ENCODE data around the gene IL17C. TPM values are rescaled to one million over a fixed set of nuclear protein-coding genes. Genes with fewer than 3 reads are reported as not detected.

Gene IL17C
- total and polyA plus RNA-seq, 4 donors: not detected

- no peaks in the 10 kb centered on the region for H3K27me3 ChIP-seq (ENCODE audit: control insufficient read depth in 4 of 4, insufficient read depth in 4 of 4, low read length in 3 of 4)
- H3K4me1 ChIP-seq (ENCODE audit: control insufficient read depth in 4 of 4, insufficient read depth in 4 of 4, low read length in 3 of 4): peaks cover 0 to 34% (median 24%) of the 10 kb centered on the region in 4 donors
- no peak for TF ChIP-seq REST (IDR thresholded peaks at IDR 0.05)
- TF ChIP-seq RAD21 (IDR thresholded peaks at IDR 0.05): no peak
- TF ChIP-seq ZBTB33 (IDR thresholded peaks at IDR 0.05): no peak
- no peak for TF ChIP-seq YY1 (IDR thresholded peaks at IDR 0.05)
- TF ChIP-seq GABPA (IDR thresholded peaks at IDR 0.05 in 1 of 2, conservative IDR thresholded peaks at IDR 0.05 in 1 of 2): no peak
- no peak for TF ChIP-seq FOXA1 (IDR thresholded peaks at IDR 0.05)
- no peak for TF ChIP-seq HNF4A (conservative IDR thresholded peaks at IDR 0.05)
- TF ChIP-seq MAX (IDR thresholded peaks at IDR 0.05): no peak
- no peak for TF ChIP-seq HNF4G (IDR thresholded peaks at IDR 0.05)
- TF ChIP-seq CTCF (IDR thresholded peaks at IDR 0.05; ENCODE audit: low read depth, low read length, missing input control): no peak
- TF ChIP-seq RXRA (IDR thresholded peaks at IDR 0.05): no peak
- TF ChIP-seq ATF3 (IDR thresholded peaks at IDR 0.05): no peak
- TF ChIP-seq JUND (IDR thresholded peaks at IDR 0.05): no peak
- TF ChIP-seq FOXA2 (IDR thresholded peaks at IDR 0.05): no peak
- no peak for TF ChIP-seq TAF1 (conservative IDR thresholded peaks at IDR 0.05)
- DNase-seq (ENCODE audit: low spot score): no peak
- WGBS: 87% methylated on average over 3 of the region's 3 CpGs
- H3K9me3 ChIP-seq (ENCODE audit: control insufficient read depth in 4 of 4, low read length in 3 of 4): no peaks in the 10 kb centered on the region
- H3K9ac ChIP-seq (ENCODE audit: low read depth in 1 of 2, low read length in 2 of 2): no peak overlapping the region
- no peak overlapping the region for H3K4me3 ChIP-seq (ENCODE audit: low read depth in 1 of 3, low read length in 3 of 3)
- no peak overlapping the region for H3K27ac ChIP-seq (ENCODE audit: low read depth in 1 of 2, low read length in 2 of 2)
- H3K36me3 ChIP-seq (ENCODE audit: control insufficient read depth in 4 of 4, insufficient read depth in 3 of 4, low read depth in 1 of 4, low read length in 3 of 4): peaks cover 4 to 15% (median 11%) of the 10 kb centered on the region in 4 donors
Observed at GRCh38 chr16:88596483-88596882, 41.9 kb upstream of the IL17C start.
